HepG2 (cell line): ENCODE measurements around the gene ZNF792. TPM values are rescaled to one million over a fixed set of nuclear protein-coding genes. Genes with fewer than 3 reads are reported as not detected.

Experiments
- AGO2 ChIP-seq: fragments of 200-400 bp; formaldehyde crosslinking; optimal IDR thresholded peaks from 2 replicates; pipeline ENCODE3; 2017; ENCODE audit warnings: mild to moderate bottlenecking, low read depth, low read length, moderate library complexity
- ATF7 ChIP-seq, 2 experiments: fragments of 450-650 bp in 1 of 2; sonication (generic) in 1 of 2; formaldehyde crosslinking in 1 of 2; IDR thresholded peaks; 2 replicates each; pipeline versions ENCODE4 v1.4.0 to v1.6.1; 2016 to 2020; ENCODE audit warnings: antibody characterized with exemption in 1 of 2, mild to moderate bottlenecking in 1 of 2, missing genetic modification reagents in 1 of 2
- GATAD2A ChIP-seq: IDR thresholded peaks from 2 replicates; pipeline ENCODE4 v1.6.1; 2016
- KLF6 ChIP-seq: IDR thresholded peaks from 2 replicates; pipeline ENCODE4 v1.8.0; 2016; ENCODE audit warnings: missing biosample characterization, missing genetic modification reagents
- MBD4 ChIP-seq: IDR thresholded peaks from 2 replicates; pipeline ENCODE4 v1.6.1; 2012; ENCODE audit warnings: low read length, inconsistent platforms, borderline replicate concordance
- NR2F2 ChIP-seq: IDR thresholded peaks from 2 replicates; pipeline ENCODE4 v1.6.1; 2012; ENCODE audit warnings: low read depth, inconsistent platforms, borderline replicate concordance
- NR2F6 ChIP-seq, 2 experiments: IDR thresholded peaks; 2 replicates each; pipeline ENCODE4 v1.6.1; 2016; ENCODE audit warnings: antibody characterized with exemption in 1 of 2, mild to moderate bottlenecking in 1 of 2
- PRDM15 ChIP-seq: sonication (generic); formaldehyde crosslinking; IDR thresholded peaks from 2 replicates; pipeline ENCODE4 v1.4.0; 2020; ENCODE audit warnings: missing genetic modification reagents
- RAD51 ChIP-seq: fragments of 450-650 bp; IDR thresholded peaks from 2 replicates; pipeline ENCODE4 v1.6.1; 2016; ENCODE audit warnings: borderline replicate concordance
- SAP130 ChIP-seq: IDR thresholded peaks from 2 replicates; pipeline ENCODE4 v1.6.1; 2016; ENCODE audit warnings: low read depth
- SYNCRIP ChIP-seq: fragments of 200-400 bp; formaldehyde crosslinking; IDR thresholded peaks from 2 replicates; pipeline ENCODE4 v1.6.1; 2018; ENCODE audit warnings: mild to moderate bottlenecking, low read depth, low read length; ENCODE audit not compliant: insufficient read depth
- ZBTB1 ChIP-seq: sonication (generic); formaldehyde crosslinking; IDR thresholded peaks from 2 replicates; pipeline ENCODE4 v1.4.0; 2020; ENCODE audit warnings: missing genetic modification reagents, borderline replicate concordance
- ZBTB42 ChIP-seq: sonication (generic); formaldehyde crosslinking; IDR thresholded peaks from 2 replicates; pipeline ENCODE4 v1.5.0; 2020; ENCODE audit warnings: mild to moderate bottlenecking, missing genetic modification reagents
- ZNF10 ChIP-seq: sonication (generic); formaldehyde crosslinking; IDR thresholded peaks from 2 replicates; pipeline ENCODE4 v1.4.0; 2020; ENCODE audit warnings: mild to moderate bottlenecking, low read depth, missing genetic modification reagents, borderline replicate concordance
- ZNF230 ChIP-seq: sonication (generic); formaldehyde crosslinking; IDR thresholded peaks from 2 replicates; pipeline ENCODE4 v1.4.0; 2020; ENCODE audit warnings: mild to moderate bottlenecking, missing genetic modification reagents
- ZNF383 ChIP-seq: sonication (generic); formaldehyde crosslinking; IDR thresholded peaks from 2 replicates; pipeline ENCODE4 v1.4.0; 2020; ENCODE audit warnings: missing genetic modification reagents, mild to moderate bottlenecking, borderline replicate concordance
- ZNF678 ChIP-seq: sonication (generic); formaldehyde crosslinking; IDR thresholded peaks from 2 replicates; pipeline ENCODE4 v1.4.0; 2020; ENCODE audit warnings: mild to moderate bottlenecking, missing genetic modification reagents
- ZNF749 ChIP-seq: sonication (generic); formaldehyde crosslinking; IDR thresholded peaks from 2 replicates; pipeline ENCODE4 v1.8.0; 2022; ENCODE audit warnings: mild to moderate bottlenecking, missing genetic modification reagents, moderate library complexity, borderline replicate concordance
- polyA plus RNA-seq, 8 experiments: library from polyadenylated mRNA; depleted of rRNA in 3 of 8; stranded (reverse) in 7 of 8; unstranded in 1 of 8; fragments of >200 nt; fragmentation: Illumina TruSeq in 4 of 8; extraction: Trizol in 4 of 8; gene quantifications; 2 replicates each; pipeline versions ENCODE4 v1.2.1 to v1.2.3, GENCODE V29; 2011 to 2016; ENCODE audit warnings: low read depth in 4 of 8, missing spikeins in 1 of 8, mixed read lengths in 1 of 8; ENCODE audit not compliant: insufficient read depth in 1 of 8
- total RNA-seq, 5 experiments: library from RNA; depleted of rRNA; stranded (reverse); fragments of >200 nt; fragmentation: Illumina TruSeq; extraction: Trizol; gene quantifications; 2 replicates each; pipeline ENCODE4 v1.2.3, GENCODE V29; 2016; ENCODE audit warnings: low read depth in 1 of 5
- TF ChIP-seq, protein P1 (sequence below): sonication (generic); formaldehyde crosslinking; IDR thresholded peaks from 2 replicates; pipeline ENCODE4 v1.4.0; 2020; ENCODE audit warnings: missing genetic modification reagents
- TF ChIP-seq, protein P2 (sequence below): sonication (generic); formaldehyde crosslinking; IDR thresholded peaks from 2 replicates; pipeline ENCODE4 v1.8.0; 2022; ENCODE audit warnings: missing genetic modification reagents, mild to moderate bottlenecking, moderate library complexity, borderline replicate concordance
- TF ChIP-seq, protein P3 (sequence below): sonication (generic); formaldehyde crosslinking; IDR thresholded peaks from 2 replicates; pipeline ENCODE4 v1.4.0; 2020; ENCODE audit warnings: mild to moderate bottlenecking, missing genetic modification reagents

ZNF792 gene
- total and polyA plus RNA-seq, 2 of the 13 experiments (the other 11 are each of a cell fraction or from before 2014, with no cell fraction given) = 5.5 to 11.5 TPM

- TF ChIP-seq ATF7 (IDR thresholded peaks at IDR 0.05) = no peak
- no peak for TF ChIP-seq ATF7 (CRISPR knock-in tag; IDR thresholded peaks at IDR 0.05)
- TF ChIP-seq ZBTB1 (CRISPR knock-in tag) = no peak
- TF ChIP-seq ZNF230 (CRISPR knock-in tag) = peak; percentile 51; the same call in 1 of the 2 replicates
- TF ChIP-seq PRDM15 (CRISPR knock-in tag) = peak; percentile 79
- no peak for TF ChIP-seq RAD51
- no peak for TF ChIP-seq MBD4
- no peak for TF ChIP-seq ZNF749 (CRISPR knock-in tag)
- TF ChIP-seq ZBTB42 (CRISPR knock-in tag) = no peak
- TF ChIP-seq, protein P1, sequence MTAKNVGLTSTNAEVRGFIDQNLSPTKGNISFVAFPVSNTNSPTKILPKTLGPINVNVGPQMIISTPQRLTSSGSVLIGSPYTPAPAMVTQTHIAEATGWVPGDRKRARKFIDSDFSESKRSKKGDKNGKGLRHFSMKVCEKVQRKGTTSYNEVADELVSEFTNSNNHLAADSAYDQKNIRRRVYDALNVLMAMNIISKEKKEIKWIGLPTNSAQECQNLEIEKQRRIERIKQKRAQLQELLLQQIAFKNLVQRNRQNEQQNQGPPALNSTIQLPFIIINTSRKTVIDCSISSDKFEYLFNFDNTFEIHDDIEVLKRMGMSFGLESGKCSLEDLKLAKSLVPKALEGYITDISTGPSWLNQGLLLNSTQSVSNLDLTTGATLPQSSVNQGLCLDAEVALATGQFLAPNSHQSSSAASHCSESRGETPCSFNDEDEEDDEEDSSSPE (CRISPR knock-in tag) = peak; percentile 70
- TF ChIP-seq ZNF678 = no peak
- TF ChIP-seq SYNCRIP = no peak
- TF ChIP-seq NR2F2 = no peak
- peak; percentile 81 for TF ChIP-seq SAP130
- TF ChIP-seq ZNF10 (CRISPR knock-in tag) = no peak
- TF ChIP-seq ZNF383 (CRISPR knock-in tag) = no peak
- 0 out of 2 replicates have a peak, but pooled peaks have one; percentile 38 for TF ChIP-seq KLF6 (CRISPR knock-in tag)
- TF ChIP-seq, protein P2, sequence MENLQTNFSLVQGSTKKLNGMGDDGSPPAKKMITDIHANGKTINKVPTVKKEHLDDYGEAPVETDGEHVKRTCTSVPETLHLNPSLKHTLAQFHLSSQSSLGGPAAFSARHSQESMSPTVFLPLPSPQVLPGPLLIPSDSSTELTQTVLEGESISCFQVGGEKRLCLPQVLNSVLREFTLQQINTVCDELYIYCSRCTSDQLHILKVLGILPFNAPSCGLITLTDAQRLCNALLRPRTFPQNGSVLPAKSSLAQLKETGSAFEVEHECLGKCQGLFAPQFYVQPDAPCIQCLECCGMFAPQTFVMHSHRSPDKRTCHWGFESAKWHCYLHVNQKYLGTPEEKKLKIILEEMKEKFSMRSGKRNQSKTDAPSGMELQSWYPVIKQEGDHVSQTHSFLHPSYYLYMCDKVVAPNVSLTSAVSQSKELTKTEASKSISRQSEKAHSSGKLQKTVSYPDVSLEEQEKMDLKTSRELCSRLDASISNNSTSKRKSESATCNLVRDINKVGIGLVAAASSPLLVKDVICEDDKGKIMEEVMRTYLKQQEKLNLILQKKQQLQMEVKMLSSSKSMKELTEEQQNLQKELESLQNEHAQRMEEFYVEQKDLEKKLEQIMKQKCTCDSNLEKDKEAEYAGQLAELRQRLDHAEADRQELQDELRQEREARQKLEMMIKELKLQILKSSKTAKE = no peak
- TF ChIP-seq AGO2 = no peak
- no peak for TF ChIP-seq NR2F6 (IDR thresholded peaks at IDR 0.05)
- TF ChIP-seq NR2F6 (CRISPR knock-in tag; IDR thresholded peaks at IDR 0.05) = 0 out of 2 replicates have a peak, but pooled peaks have one; percentile 20
- TF ChIP-seq GATAD2A (CRISPR knock-in tag) = peak; percentile 56
- TF ChIP-seq, protein P3, sequence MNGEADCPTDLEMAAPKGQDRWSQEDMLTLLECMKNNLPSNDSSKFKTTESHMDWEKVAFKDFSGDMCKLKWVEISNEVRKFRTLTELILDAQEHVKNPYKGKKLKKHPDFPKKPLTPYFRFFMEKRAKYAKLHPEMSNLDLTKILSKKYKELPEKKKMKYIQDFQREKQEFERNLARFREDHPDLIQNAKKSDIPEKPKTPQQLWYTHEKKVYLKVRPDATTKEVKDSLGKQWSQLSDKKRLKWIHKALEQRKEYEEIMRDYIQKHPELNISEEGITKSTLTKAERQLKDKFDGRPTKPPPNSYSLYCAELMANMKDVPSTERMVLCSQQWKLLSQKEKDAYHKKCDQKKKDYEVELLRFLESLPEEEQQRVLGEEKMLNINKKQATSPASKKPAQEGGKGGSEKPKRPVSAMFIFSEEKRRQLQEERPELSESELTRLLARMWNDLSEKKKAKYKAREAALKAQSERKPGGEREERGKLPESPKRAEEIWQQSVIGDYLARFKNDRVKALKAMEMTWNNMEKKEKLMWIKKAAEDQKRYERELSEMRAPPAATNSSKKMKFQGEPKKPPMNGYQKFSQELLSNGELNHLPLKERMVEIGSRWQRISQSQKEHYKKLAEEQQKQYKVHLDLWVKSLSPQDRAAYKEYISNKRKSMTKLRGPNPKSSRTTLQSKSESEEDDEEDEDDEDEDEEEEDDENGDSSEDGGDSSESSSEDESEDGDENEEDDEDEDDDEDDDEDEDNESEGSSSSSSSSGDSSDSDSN = peak; percentile 84
Measured at GRCh38 chr19:34926685-34927375, 37.2 kb downstream of the ZNF792 start, which contains the start of gene ZNF30 (continued).
